ENCODE measurements around the gene DOC2B.
A peak's percentile ranks its signal among the peaks of the same experiment; 100 is the strongest.
"Not testable (repeated sequence)": the region's sequence is repeated elsewhere in the genome, so short reads cannot be mapped to it uniquely, and the experiment has no call there.

The DOC2B gene

GRCh38 chr17:218432-219110 lies 37.1 kb upstream of the DOC2B start:
- peaks cover 12% of the 10 kb centered on the region for H3K79me1 ChIP-seq (ENCODE audit: low read length)
- no peak overlapping the region for H4K8ac ChIP-seq (ENCODE audit: low read depth, low read length)
- no peak overlapping the region for H3K4ac ChIP-seq (ENCODE audit: low read depth, low read length)
- no peaks in the 10 kb centered on the region for H3K9me3 ChIP-seq (ENCODE audit: insufficient read depth, low read depth, low read length)
- H2BK120ac ChIP-seq (ENCODE audit: insufficient read depth, low read length, poor library complexity): peak overlapping the region; percentile 11
- no peak overlapping the region for H3K9ac ChIP-seq (ENCODE audit: low read length)
- H2AK5ac ChIP-seq (ENCODE audit: low read length): peak overlapping the region; percentile 4
- H3K4me1 ChIP-seq (ENCODE audit: control insufficient read depth in 1 of 2, insufficient read depth in 2 of 2, low read length in 2 of 2): peaks cover 4 to 10% of the 10 kb centered on the region in 2 experiments
- peak overlapping the region; percentile 4 for H3K14ac ChIP-seq (ENCODE audit: low read length)
- H4K91ac ChIP-seq (ENCODE audit: low read depth, low read length): no peak overlapping the region
- H3K23ac ChIP-seq (ENCODE audit: low read length): no peak overlapping the region
- no CpG with 5 or more reads among the region's 8 CpGs for WGBS (ENCODE audit: extremely low coverage, insufficient coverage, insufficient read length)
- no peak overlapping the region for H3K18ac ChIP-seq (ENCODE audit: low read length)
- H3K36me3 ChIP-seq (ENCODE audit: control insufficient read depth in 1 of 2, insufficient read depth in 2 of 2, low read length in 2 of 2): no peaks in the 10 kb centered on the region
- H2BK12ac ChIP-seq (ENCODE audit: low read length): no peak overlapping the region
- H2BK5ac ChIP-seq (ENCODE audit: low read depth, low read length, poor library complexity): no peak overlapping the region
- no peak overlapping the region for H3K27ac ChIP-seq (ENCODE audit: low read depth, low read length)
- no peak overlapping the region for H3K4me3 ChIP-seq (ENCODE audit: low read depth, low read length)
- no peak for DNase-seq
- no peak overlapping the region for H3K4me2 ChIP-seq (ENCODE audit: low read length)
- peak overlapping the region; percentile 43 for H4K12ac ChIP-seq (ENCODE audit: low read depth, low read length)
- peaks cover 3% of the 10 kb centered on the region for H3K79me2 ChIP-seq (ENCODE audit: control insufficient read depth, insufficient read depth, low read length, poor library complexity)
- no peaks in the 10 kb centered on the region for H3K27me3 ChIP-seq (ENCODE audit: insufficient read depth, low read length)
- H2AFZ ChIP-seq (ENCODE audit: insufficient read depth, low read length, poor library complexity): no peak overlapping the region

- Histone ChIP-seq H3K4ac (ENCODE audit: low read depth, low read length) (peak overlapping the region; percentile 0), H3K18ac (ENCODE audit: low read length) (peak overlapping the region; percentile 16), H2BK12ac (ENCODE audit: low read length) (no peak overlapping the region), H3K23ac (ENCODE audit: low read length) (no peak overlapping the region), H2AK5ac (ENCODE audit: low read length) (no peak overlapping the region), H3K27me3 (ENCODE audit: insufficient read depth, low read length) (no peaks in the 10 kb centered on the region), H4K12ac (ENCODE audit: low read depth, low read length) (peak overlapping the region; percentile 10), H3K79me1 (ENCODE audit: low read length) (peaks cover 12% of the 10 kb centered on the region), H2AFZ (ENCODE audit: insufficient read depth, low read length, poor library complexity) (peak overlapping the region; percentile 12), H3K9me3 (ENCODE audit: insufficient read depth, low read depth, low read length) (no peaks in the 10 kb centered on the region), H3K79me2 (ENCODE audit: control insufficient read depth, insufficient read depth, low read length, poor library complexity) (peaks cover 3% of the 10 kb centered on the region), H2BK120ac (ENCODE audit: insufficient read depth, low read length, poor library complexity) (peak overlapping the region; percentile 71), H4K8ac (ENCODE audit: low read depth, low read length) (peak overlapping the region; percentile 82), H3K4me3 (ENCODE audit: low read depth, low read length) (no peak overlapping the region), H3K4me2 (ENCODE audit: low read length) (no peak overlapping the region), H3K36me3 (ENCODE audit: control insufficient read depth in 1 of 2, insufficient read depth in 2 of 2, low read length in 2 of 2) (no peaks in the 10 kb centered on the region), H4K91ac (ENCODE audit: low read depth, low read length) (peak overlapping the region; percentile 78), H3K4me1 (ENCODE audit: control insufficient read depth in 1 of 2, insufficient read depth in 2 of 2, low read length in 2 of 2) (peaks cover 4 to 10% of the 10 kb centered on the region in 2 experiments), H3K9ac (ENCODE audit: low read length) (no peak overlapping the region), H3K27ac (ENCODE audit: low read depth, low read length) (no peak overlapping the region), H3K14ac (ENCODE audit: low read length) (peak overlapping the region; percentile 20), H2BK5ac (ENCODE audit: low read depth, low read length, poor library complexity) (peak overlapping the region; percentile 17)
- DNase-seq: no peak
- no CpG with 5 or more reads among the region's 2 CpGs for WGBS (ENCODE audit: extremely low coverage, insufficient coverage, insufficient read length)
These were observed 35.2 kb upstream of the DOC2B start for GRCh38 chr17:216625-217024.

- WGBS (ENCODE audit: extremely low coverage, insufficient coverage, insufficient read length): no CpG with 5 or more reads among the region's 29 CpGs
- H2BK12ac ChIP-seq (ENCODE audit: low read length): peak overlapping the region; percentile 88
These were observed 34.4 kb upstream of the DOC2B start for GRCh38 chr17:215563-216478.

GRCh38 chr17:214881-215331 lies 33.5 kb upstream of the DOC2B start:
- no CpG with 5 or more reads among the region's 10 CpGs for WGBS (ENCODE audit: extremely low coverage, insufficient coverage, insufficient read length)
- no peaks in the 10 kb centered on the region for H3K9me3 ChIP-seq (ENCODE audit: insufficient read depth, low read depth, low read length)

More at GRCh38 chr17:215563-216478, 34.4 kb upstream of the DOC2B start:
- Histone ChIP-seq H4K12ac (ENCODE audit: low read depth, low read length) (peak overlapping the region; percentile 95), H3K4ac (ENCODE audit: low read depth, low read length) (peak overlapping the region; percentile 43), H3K14ac (ENCODE audit: low read length) (peak overlapping the region; percentile 93), H3K4me2 (ENCODE audit: low read length) (peak overlapping the region; percentile 60), H4K8ac (ENCODE audit: low read depth, low read length) (peak overlapping the region; percentile 99), H3K4me3 (ENCODE audit: low read depth, low read length) (peak overlapping the region; percentile 42), H3K79me1 (ENCODE audit: low read length) (peaks cover 12% of the 10 kb centered on the region), H2BK5ac (ENCODE audit: low read depth, low read length, poor library complexity) (peak overlapping the region; percentile 98), H4K91ac (ENCODE audit: low read depth, low read length) (peak overlapping the region; percentile 98), H2AFZ (ENCODE audit: insufficient read depth, low read length, poor library complexity) (peak overlapping the region; percentile 96), H3K27ac (ENCODE audit: low read depth, low read length) (peak overlapping the region; percentile 48), H2BK120ac (ENCODE audit: insufficient read depth, low read length, poor library complexity) (peak overlapping the region; percentile 92), H3K18ac (ENCODE audit: low read length) (peak overlapping the region; percentile 93), H2AK5ac (ENCODE audit: low read length) (peak overlapping the region; percentile 98)
- H3K9ac ChIP-seq (ENCODE audit: low read length); DNase-seq; H3K79me2 ChIP-seq (ENCODE audit: control insufficient read depth, insufficient read depth, low read length, poor library complexity); H3K27me3 ChIP-seq (ENCODE audit: insufficient read depth, low read length); H3K36me3 ChIP-seq (ENCODE audit: control insufficient read depth in 1 of 2, insufficient read depth in 2 of 2, low read length in 2 of 2); H3K9me3 ChIP-seq (ENCODE audit: insufficient read depth, low read depth, low read length); H3K4me1 ChIP-seq (ENCODE audit: control insufficient read depth in 1 of 2, insufficient read depth in 2 of 2, low read length in 2 of 2); H3K23ac ChIP-seq (ENCODE audit: low read length): not testable (repeated sequence)

More at GRCh38 chr17:214881-215331, 33.5 kb upstream of the DOC2B start:
- no peaks in the 10 kb centered on the region for H3K27me3 ChIP-seq (ENCODE audit: insufficient read depth, low read length)
- H3K4me1 ChIP-seq (ENCODE audit: control insufficient read depth in 1 of 2, insufficient read depth in 2 of 2, low read length in 2 of 2): peaks cover 4 to 10% of the 10 kb centered on the region in 2 experiments
- no peak overlapping the region for H3K4me3 ChIP-seq (ENCODE audit: low read depth, low read length)
- H2BK5ac ChIP-seq (ENCODE audit: low read depth, low read length, poor library complexity): no peak overlapping the region
- peak overlapping the region; percentile 3 for H3K27ac ChIP-seq (ENCODE audit: low read depth, low read length)
- peak overlapping the region; percentile 60 for H3K4me2 ChIP-seq (ENCODE audit: low read length)
- H4K91ac ChIP-seq (ENCODE audit: low read depth, low read length): peak overlapping the region; percentile 98
- peak overlapping the region; percentile 99 for H4K8ac ChIP-seq (ENCODE audit: low read depth, low read length)
- peaks cover 3% of the 10 kb centered on the region for H3K79me2 ChIP-seq (ENCODE audit: control insufficient read depth, insufficient read depth, low read length, poor library complexity)
- H2AK5ac ChIP-seq (ENCODE audit: low read length): peak overlapping the region; percentile 50
- H3K14ac ChIP-seq (ENCODE audit: low read length): peak overlapping the region; percentile 38
- H3K18ac ChIP-seq (ENCODE audit: low read length): peak overlapping the region; percentile 1
- no peaks in the 10 kb centered on the region for H3K36me3 ChIP-seq (ENCODE audit: control insufficient read depth in 1 of 2, insufficient read depth in 2 of 2, low read length in 2 of 2)
- no peak overlapping the region for H2AFZ ChIP-seq (ENCODE audit: insufficient read depth, low read length, poor library complexity)
- DNase-seq: no peak
- no peak overlapping the region for H3K23ac ChIP-seq (ENCODE audit: low read length)
- no peak overlapping the region for H3K9ac ChIP-seq (ENCODE audit: low read length)
- H3K79me1 ChIP-seq (ENCODE audit: low read length): peaks cover 12% of the 10 kb centered on the region
- no peak overlapping the region for H4K12ac ChIP-seq (ENCODE audit: low read depth, low read length)
- H3K4ac ChIP-seq (ENCODE audit: low read depth, low read length): peak overlapping the region; percentile 43
- H2BK120ac ChIP-seq (ENCODE audit: insufficient read depth, low read length, poor library complexity): peak overlapping the region; percentile 92
- peak overlapping the region; percentile 56 for H2BK12ac ChIP-seq (ENCODE audit: low read length)
